ENCODE measurements around the gene LMX1A.

The LMX1A gene

GRCh38 chr1:165383067-165383466 lies 26.6 kb upstream of the LMX1A start (continued):
- no peak for TF ChIP-seq SNAI2 (CRISPR knock-in tag; IDR thresholded peaks at IDR 0.05)

GRCh38 chr1:165381745-165382505 lies 25.4 kb upstream of the LMX1A start:
- TF ChIP-seq PPARA (CRISPR knock-in tag; IDR thresholded peaks at IDR 0.05; ENCODE audit: borderline replicate concordance) (no peak), BACH2 (CRISPR knock-in tag; IDR thresholded peaks at IDR 0.05; ENCODE audit: borderline replicate concordance) (no peak), OSR1 (CRISPR knock-in tag; IDR thresholded peaks at IDR 0.05) (no peak), CREB5 (CRISPR knock-in tag; IDR thresholded peaks at IDR 0.05; ENCODE audit: low read depth) (no peak), ESRRG (CRISPR knock-in tag; IDR thresholded peaks at IDR 0.05) (no peak), RARB (CRISPR knock-in tag; IDR thresholded peaks at IDR 0.05) (no peak), ISL1 (CRISPR knock-in tag; IDR thresholded peaks at IDR 0.05) (no peak), ARNTL (CRISPR knock-in tag; IDR thresholded peaks at IDR 0.05; ENCODE audit: borderline replicate concordance, low read depth) (no peak), ZNF565 (CRISPR knock-in tag; conservative IDR thresholded peaks at IDR 0.05; ENCODE audit: low read depth) (no peak), CSRNP3 (CRISPR knock-in tag; IDR thresholded peaks at IDR 0.05) (no peak), POU6F1 (CRISPR knock-in tag; IDR thresholded peaks at IDR 0.05; ENCODE audit: borderline replicate concordance, low read depth) (no peak), TCF4 (CRISPR knock-in tag; IDR thresholded peaks at IDR 0.05; ENCODE audit: borderline replicate concordance) (no peak), TSHZ2 (CRISPR knock-in tag; IDR thresholded peaks at IDR 0.05) (no peak), ZNF70 (CRISPR knock-in tag; IDR thresholded peaks at IDR 0.05) (no peak), ZFP3 (CRISPR knock-in tag; IDR thresholded peaks at IDR 0.05) (no peak)
- no peak for ATAC-seq

GRCh38 chr1:165376811-165377311 lies 20.3 kb upstream of the LMX1A start:
- ATAC-seq, result no peak
- TF ChIP-seq TSHZ2 (CRISPR knock-in tag; IDR thresholded peaks at IDR 0.05), result no peak
- TF ChIP-seq OSR1 (CRISPR knock-in tag; IDR thresholded peaks at IDR 0.05), result no peak
- no peak for TF ChIP-seq RARB (CRISPR knock-in tag; IDR thresholded peaks at IDR 0.05)
- no peak for TF ChIP-seq CSDC2 (CRISPR knock-in tag; IDR thresholded peaks at IDR 0.05)
- no peak for TF ChIP-seq ARNTL (CRISPR knock-in tag; IDR thresholded peaks at IDR 0.05; ENCODE audit: borderline replicate concordance, low read depth)
- TF ChIP-seq ESRRG (CRISPR knock-in tag; IDR thresholded peaks at IDR 0.05), result no peak
- no peak for TF ChIP-seq TOX (CRISPR knock-in tag; IDR thresholded peaks at IDR 0.05; ENCODE audit: borderline replicate concordance)
- TF ChIP-seq ZNF8 (CRISPR knock-in tag; IDR thresholded peaks at IDR 0.05), result no peak
- TF ChIP-seq ISL1 (CRISPR knock-in tag; IDR thresholded peaks at IDR 0.05), result no peak
- no peak for TF ChIP-seq CREB5 (CRISPR knock-in tag; IDR thresholded peaks at IDR 0.05; ENCODE audit: low read depth)
- TF ChIP-seq ZNF70 (CRISPR knock-in tag; IDR thresholded peaks at IDR 0.05), result no peak
- no peak for TF ChIP-seq BACH2 (CRISPR knock-in tag; IDR thresholded peaks at IDR 0.05; ENCODE audit: borderline replicate concordance)
- no peak for TF ChIP-seq PATZ1 (CRISPR knock-in tag; IDR thresholded peaks at IDR 0.05; ENCODE audit: borderline replicate concordance)
- TF ChIP-seq SNAI2 (CRISPR knock-in tag; IDR thresholded peaks at IDR 0.05), result no peak
- no peak for TF ChIP-seq CSRNP3 (CRISPR knock-in tag; IDR thresholded peaks at IDR 0.05)
- TF ChIP-seq TCF4 (CRISPR knock-in tag; IDR thresholded peaks at IDR 0.05; ENCODE audit: borderline replicate concordance), result no peak
